ENCODE results near the gene LIX1L.

GRCh38 chr1:145964328-145965118 lies 6.7 kb upstream of the LIX1L start, which contains the start of the genes ANKRD34A and POLR3GL:
- TF ChIP-seq POLR2A (IDR thresholded peaks at IDR 0.05) (peak; percentile 88), CTCF (IDR thresholded peaks at IDR 0.05) (no peak)

Data from right lobe of liver (tissue), 4 donors.